DOHH2 (cell line): Measurements from ENCODE around the gene NEBL.

Experiments
- H3F3A ChIP-seq: fragments of 200-600 bp; sonication (generic), shearing (Covaris generic); 2 replicates; pipeline ENCODE4 v1.6.0; 2016; ENCODE audit warnings: antibody characterized with exemption, mild to moderate bottlenecking; ENCODE audit not compliant: control insufficient read depth, insufficient read depth
- H3K27ac ChIP-seq: fragments of 200-600 bp; sonication (generic); 2 replicates; pipeline ENCODE4 v1.5.1; 2014; ENCODE audit warnings: low read depth, mild to moderate bottlenecking, low read length, moderate library complexity
- H3K27me3 ChIP-seq: fragments of 200-600 bp; sonication (generic); 2 replicates; pipeline ENCODE4 v1.6.1; 2014; ENCODE audit warnings: mild to moderate bottlenecking, low read length, mixed read lengths; ENCODE audit not compliant: control insufficient read depth
- H3K36me3 ChIP-seq: fragments of 200-600 bp; sonication (generic); 2 replicates; pipeline ENCODE4 v1.6.1; 2014; ENCODE audit warnings: mild to moderate bottlenecking, low read length, moderate library complexity, mixed read lengths; ENCODE audit not compliant: control insufficient read depth
- H3K4me1 ChIP-seq: fragments of 200-600 bp; sonication (generic); 2 replicates; pipeline ENCODE4 v1.6.1; 2014; ENCODE audit warnings: mild to moderate bottlenecking, low read length, mixed read lengths; ENCODE audit not compliant: control insufficient read depth
- H3K4me2 ChIP-seq: fragments of 200-600 bp; sonication (generic); 2 replicates; pipeline ENCODE4 v1.6.0; 2014; ENCODE audit warnings: mild to moderate bottlenecking, low read length, moderate library complexity
- H3K4me3 ChIP-seq: fragments of 200-600 bp; sonication (generic); 2 replicates; pipeline ENCODE4 v1.5.1; 2014; ENCODE audit warnings: mild to moderate bottlenecking, low read length, mixed read lengths
- H3K79me2 ChIP-seq: fragments of 200-600 bp; sonication (generic); 2 replicates; pipeline ENCODE4 v1.6.1; 2014; ENCODE audit warnings: mild to moderate bottlenecking, low read length, mixed read lengths; ENCODE audit not compliant: control insufficient read depth
- H3K9me2 ChIP-seq: fragments of 200-600 bp; sonication (generic); replicated peaks from 2 replicates; pipeline ENCODE4 v1.6.1; 2014; ENCODE audit warnings: mild to moderate bottlenecking, low read length, mixed read lengths; ENCODE audit not compliant: control insufficient read depth
- H3K9me3 ChIP-seq: fragments of 200-600 bp; sonication (generic); 2 replicates; pipeline ENCODE4 v1.6.1; 2014; ENCODE audit warnings: antibody characterized with exemption, low read length, mixed read lengths; ENCODE audit not compliant: control insufficient read depth, insufficient read depth
- H4K20me1 ChIP-seq: fragments of 200-600 bp; sonication (generic); 2 replicates; pipeline ENCODE4 v1.6.0; 2014; ENCODE audit warnings: low read depth, mild to moderate bottlenecking, antibody characterized with exemption, low read length, moderate library complexity; ENCODE audit not compliant: control insufficient read depth, insufficient read depth
- EZH2phosphoT487 ChIP-seq: fragments of 200-600 bp; sonication (generic); IDR thresholded peaks from 2 replicates; pipeline ENCODE4 v1.6.1; 2017; ENCODE audit warnings: borderline replicate concordance, mild to moderate bottlenecking, antibody characterized with exemption, low read length, moderate library complexity, mixed read lengths
- TF ChIP-seq, protein P1 (sequence below): fragments of 200-600 bp; sonication (generic); IDR thresholded peaks from one replicate; pipeline ENCODE4 v1.5.1; 2014; ENCODE audit warnings: antibody characterized with exemption, mild to moderate bottlenecking, low read depth, low read length; ENCODE audit not compliant: poor library complexity, severe bottlenecking

The NEBL gene

DNA sequence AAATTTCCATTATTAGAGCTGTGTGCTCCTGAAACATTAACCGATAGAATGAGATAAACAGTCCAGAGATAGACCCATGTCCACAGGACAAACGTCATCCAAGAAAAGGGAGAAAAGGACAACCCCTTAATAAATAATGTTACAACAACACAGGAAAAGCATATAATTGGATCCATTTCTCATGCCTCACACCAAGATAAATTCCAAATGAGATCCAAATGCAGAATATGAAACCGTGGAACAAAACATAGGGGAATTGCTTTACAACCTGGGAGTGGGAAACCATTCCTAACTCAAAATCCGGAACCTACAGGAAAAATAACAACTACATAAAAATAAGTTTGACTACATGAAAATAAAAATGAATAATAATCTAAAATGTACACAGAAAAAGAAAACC, 22.4 kb upstream of the NEBL start:
- no peaks in the 10 kb centered on the region for H3K36me3 ChIP-seq
- no peaks in the 10 kb centered on the region for H3K4me1 ChIP-seq
- H3K4me3 ChIP-seq, result no peak overlapping the region
- TF ChIP-seq, protein P1, sequence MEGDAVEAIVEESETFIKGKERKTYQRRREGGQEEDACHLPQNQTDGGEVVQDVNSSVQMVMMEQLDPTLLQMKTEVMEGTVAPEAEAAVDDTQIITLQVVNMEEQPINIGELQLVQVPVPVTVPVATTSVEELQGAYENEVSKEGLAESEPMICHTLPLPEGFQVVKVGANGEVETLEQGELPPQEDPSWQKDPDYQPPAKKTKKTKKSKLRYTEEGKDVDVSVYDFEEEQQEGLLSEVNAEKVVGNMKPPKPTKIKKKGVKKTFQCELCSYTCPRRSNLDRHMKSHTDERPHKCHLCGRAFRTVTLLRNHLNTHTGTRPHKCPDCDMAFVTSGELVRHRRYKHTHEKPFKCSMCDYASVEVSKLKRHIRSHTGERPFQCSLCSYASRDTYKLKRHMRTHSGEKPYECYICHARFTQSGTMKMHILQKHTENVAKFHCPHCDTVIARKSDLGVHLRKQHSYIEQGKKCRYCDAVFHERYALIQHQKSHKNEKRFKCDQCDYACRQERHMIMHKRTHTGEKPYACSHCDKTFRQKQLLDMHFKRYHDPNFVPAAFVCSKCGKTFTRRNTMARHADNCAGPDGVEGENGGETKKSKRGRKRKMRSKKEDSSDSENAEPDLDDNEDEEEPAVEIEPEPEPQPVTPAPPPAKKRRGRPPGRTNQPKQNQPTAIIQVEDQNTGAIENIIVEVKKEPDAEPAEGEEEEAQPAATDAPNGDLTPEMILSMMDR, result no peak
- no peak for TF ChIP-seq EZH2phosphoT487
- H3K9me2 ChIP-seq, result no peaks in the 10 kb centered on the region
- no peaks in the 10 kb centered on the region for H3K79me2 ChIP-seq
- H4K20me1 ChIP-seq, result no peaks in the 10 kb centered on the region
- no peaks in the 10 kb centered on the region; the same call in 1 of the 2 replicates for H3K27me3 ChIP-seq
- no peaks in the 10 kb centered on the region for H3K9me3 ChIP-seq
- H3K4me2 ChIP-seq, result no peak overlapping the region
- no peaks in the 10 kb centered on the region for H3F3A ChIP-seq
- H3K27ac ChIP-seq, result no peak overlapping the region

DNA sequence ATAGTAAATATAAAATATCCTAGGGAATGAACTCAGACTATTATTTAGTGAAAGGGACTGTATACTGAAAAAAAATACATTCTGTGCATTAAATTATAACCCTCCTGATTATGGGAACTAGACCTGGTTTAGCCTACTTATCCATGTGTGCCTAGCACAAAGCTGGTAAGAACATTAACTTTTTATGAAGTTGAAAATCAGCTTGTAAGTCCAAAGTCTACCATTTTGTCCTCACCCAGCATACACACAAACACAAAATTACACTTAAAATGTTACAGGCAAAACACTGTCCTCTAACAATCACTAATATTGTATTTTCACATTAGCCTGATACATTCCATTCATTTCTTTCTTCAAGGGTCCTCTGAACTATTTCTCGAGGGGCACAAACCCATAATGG, 19.9 kb upstream of the NEBL start:
- H3K27ac ChIP-seq, result no peak overlapping the region
- no peaks in the 10 kb centered on the region for H3F3A ChIP-seq
- no peaks in the 10 kb centered on the region for H3K36me3 ChIP-seq
- no peak overlapping the region for H3K4me2 ChIP-seq
- H4K20me1 ChIP-seq, result no peaks in the 10 kb centered on the region
- H3K9me2 ChIP-seq, result no peaks in the 10 kb centered on the region
- TF ChIP-seq, protein P1, result no peak
- TF ChIP-seq EZH2phosphoT487, result no peak
- H3K79me2 ChIP-seq, result no peaks in the 10 kb centered on the region
- no peaks in the 10 kb centered on the region for H3K9me3 ChIP-seq
- no peaks in the 10 kb centered on the region; the same call in 1 of the 2 replicates for H3K27me3 ChIP-seq
- no peaks in the 10 kb centered on the region for H3K4me1 ChIP-seq
- no peak overlapping the region for H3K4me3 ChIP-seq

DNA sequence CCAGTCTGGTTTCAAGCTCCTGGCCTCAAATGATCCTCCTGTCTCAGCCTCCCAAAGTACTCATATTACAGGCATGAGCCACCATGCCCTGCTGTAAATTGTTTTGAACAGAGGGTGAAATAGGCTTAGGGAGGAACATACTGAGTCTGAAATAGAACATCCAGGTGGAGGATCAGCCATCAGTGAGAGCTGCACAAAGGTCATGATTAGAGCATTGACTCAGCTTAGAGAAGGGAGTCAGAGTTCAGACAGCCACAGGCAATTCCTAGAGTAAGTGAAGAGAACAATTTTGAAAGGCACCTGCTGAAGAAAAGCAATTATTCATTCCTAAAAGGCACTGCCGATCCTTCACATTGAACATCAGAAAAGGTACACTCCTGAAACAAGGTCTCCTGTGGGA, 15.9 kb upstream of the NEBL start:
- Histone ChIP-seq H4K20me1 (no peaks in the 10 kb centered on the region), H3K36me3 (no peaks in the 10 kb centered on the region), H3K9me3 (no peaks in the 10 kb centered on the region), H3K9me2 (no peaks in the 10 kb centered on the region), H3K4me3 (no peak overlapping the region), H3F3A (no peaks in the 10 kb centered on the region), H3K27me3 (no peaks in the 10 kb centered on the region), H3K79me2 (no peaks in the 10 kb centered on the region), H3K27ac (no peak overlapping the region), H3K4me2 (no peak overlapping the region), H3K4me1 (no peaks in the 10 kb centered on the region)
- no peak for TF ChIP-seq EZH2phosphoT487
- TF ChIP-seq, protein P1, result no peak

DNA sequence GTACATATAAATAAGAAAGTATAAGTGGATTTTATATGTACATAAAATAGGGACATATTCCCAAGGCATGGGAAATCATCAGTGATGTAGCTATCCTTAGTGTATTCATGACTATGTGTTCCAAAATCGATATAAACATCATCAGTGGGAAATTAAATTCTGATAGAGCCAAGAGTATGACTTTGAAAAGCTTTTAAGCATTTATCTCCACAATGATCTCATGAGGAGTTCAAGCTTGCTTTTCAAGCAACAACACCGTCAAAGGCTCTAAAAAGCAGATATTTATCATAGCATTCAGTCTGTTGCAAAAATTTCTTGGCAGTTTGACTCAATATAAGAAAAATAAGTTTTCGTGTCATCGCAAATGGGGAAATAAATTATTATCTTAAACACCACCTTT, 14.5 kb upstream of the NEBL start:
- Histone ChIP-seq H3K4me3 (no peak overlapping the region), H3K27ac (no peak overlapping the region), H3K4me2 (no peak overlapping the region), H4K20me1 (no peaks in the 10 kb centered on the region), H3K4me1 (no peaks in the 10 kb centered on the region), H3K79me2 (no peaks in the 10 kb centered on the region), H3K9me2 (no peaks in the 10 kb centered on the region), H3F3A (no peaks in the 10 kb centered on the region), H3K27me3 (no peaks in the 10 kb centered on the region), H3K36me3 (no peaks in the 10 kb centered on the region), H3K9me3 (no peaks in the 10 kb centered on the region)
- TF ChIP-seq, protein P1, result no peak
- no peak for TF ChIP-seq EZH2phosphoT487
